Upper lobe of right lung (tissue), 1 donor: ENCODE results near the gene TBL1X. TPM values are rescaled to one million over a fixed set of nuclear protein-coding genes. Genes with fewer than 3 reads are reported as not detected.

Experiments used
- ATAC-seq: fragments of 200-7000 bp; cut with Tn5 transposase; one replicate; pipeline ENCODE4 v1.9.1; 2020; ENCODE audit warnings: mild to moderate bottlenecking, moderate library complexity
- DNase-seq: peaks from one replicate; pipeline ENCODE4 v3.0.0-alpha.2; 2020
- H3K27ac ChIP-seq: fragments of 200-600 bp; one replicate; pipeline ENCODE4 v1.8.0; 2022
- H3K27me3 ChIP-seq: fragments of 200-600 bp; one replicate; pipeline ENCODE4 v1.8.0; 2022; ENCODE audit warnings: mild to moderate bottlenecking
- H3K36me3 ChIP-seq: fragments of 200-600 bp; one replicate; pipeline ENCODE4 v1.8.0; 2022
- H3K4me1 ChIP-seq: fragments of 200-600 bp; one replicate; pipeline ENCODE4 v1.8.0; 2022
- H3K4me3 ChIP-seq: fragments of 200-600 bp; one replicate; pipeline ENCODE4 v1.8.0; 2022; ENCODE audit warnings: mild to moderate bottlenecking
- H3K9me3 ChIP-seq: fragments of 200-600 bp; one replicate; pipeline ENCODE4 v1.8.0; 2022
- CTCF ChIP-seq: fragments of 200-600 bp; IDR thresholded peaks from one replicate; pipeline ENCODE4 v1.8.0; 2022; ENCODE audit warnings: antibody characterized with exemption
- intact Hi-C: fragments of 100-400 bp; cut with DNase I; formaldehyde crosslinking; loops from one replicate; pipeline ENCODE4 v1.11.0; 2022
- total RNA-seq: library from RNA; stranded (reverse); fragmentation: NEBNext Ultra II Directional; extraction: Animal tissue kit (Norgen Biotek cat#: 25700); gene quantifications from one replicate; pipeline ENCODE4 v1.2.1, GENCODE V29; 2021
- donor health status: DM: no; HTN: yes; CAD: no; lungs with severe emphysema.

TBL1X gene
- total RNA-seq, 1 donor from 2014 or later, result 18.4 TPM

DNA sequence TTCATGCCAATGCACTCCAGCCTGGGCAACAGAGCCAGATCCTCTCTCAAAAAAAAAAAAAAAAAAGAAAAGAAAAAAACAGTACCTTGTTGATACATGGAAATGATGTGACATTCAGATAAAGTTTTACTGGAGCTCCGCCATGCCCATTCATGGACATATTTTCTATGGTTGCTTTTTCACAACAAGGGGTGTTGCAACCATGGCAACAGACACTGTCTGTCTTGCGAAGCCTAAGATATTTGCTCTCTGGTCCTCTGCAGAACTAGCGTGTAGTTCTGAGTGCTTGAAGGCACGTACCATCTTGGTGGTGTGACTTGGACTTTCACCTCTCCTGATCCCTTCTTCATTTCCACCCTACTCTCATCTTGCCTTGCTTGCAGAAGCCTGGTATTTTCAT is 53.2 kb downstream of the TBL1X start:
- Histone ChIP-seq H3K36me3 (no peaks in the 10 kb centered on the region), H3K9me3 (no peaks in the 10 kb centered on the region), H3K4me1 (no peaks in the 10 kb centered on the region), H3K4me3 (no peak overlapping the region), H3K27me3 (no peaks in the 10 kb centered on the region), H3K27ac (no peak overlapping the region)
- TF ChIP-seq CTCF, result no peak
- intact Hi-C loops, result no loop called here
- DNase-seq (no peak), ATAC-seq (no peak)

- no peak for TF ChIP-seq CTCF
- H3K27ac ChIP-seq, result no peak overlapping the region
- H3K27me3 ChIP-seq, result no peaks in the 10 kb centered on the region
- H3K4me3 ChIP-seq, result no peak overlapping the region
- ATAC-seq (no peak), DNase-seq (no peak)
- intact Hi-C loops, result no loop called here
- H3K4me1 ChIP-seq, result no peaks in the 10 kb centered on the region
- no peaks in the 10 kb centered on the region for H3K9me3 ChIP-seq
- H3K36me3 ChIP-seq, result no peaks in the 10 kb centered on the region
These were observed 54.0 kb downstream of the TBL1X start for GRCh38 chrX:9518889-9519288.

DNA sequence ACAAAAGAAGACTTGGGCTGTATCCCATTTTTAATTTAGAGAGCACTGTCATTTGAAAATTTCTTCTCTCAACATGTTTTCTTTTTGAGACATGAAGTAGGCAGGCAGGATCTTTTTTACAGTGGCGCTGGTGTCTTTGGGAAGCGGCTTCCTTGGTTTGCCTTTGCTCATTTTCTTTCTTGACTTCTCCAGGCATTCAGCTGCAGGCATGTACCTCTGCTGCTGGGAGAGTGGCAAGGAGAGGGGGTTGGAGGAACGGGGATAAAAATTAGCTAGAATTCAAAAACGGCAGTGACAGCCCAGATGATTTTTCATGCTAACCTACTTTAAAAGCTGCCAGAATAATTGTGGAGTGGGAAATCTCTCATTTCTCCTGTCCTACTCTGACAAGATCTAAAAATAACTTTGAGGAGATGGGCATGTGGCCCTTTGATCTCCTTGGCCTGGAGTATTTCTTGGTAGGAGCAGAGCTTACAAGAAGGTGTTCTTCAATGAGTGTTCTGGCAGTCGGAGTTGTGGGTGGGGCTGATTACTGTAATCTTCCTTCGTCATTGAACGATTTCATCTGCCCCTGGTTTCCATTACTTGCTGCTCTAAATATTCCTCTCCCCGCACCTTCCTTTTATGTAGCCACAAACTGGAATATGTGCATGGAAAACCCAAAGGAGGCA is 54.8 kb downstream of the TBL1X start:
- ATAC-seq (no peak), DNase-seq (no peak)
- no peak overlapping the region for H3K27ac ChIP-seq
- no peaks in the 10 kb centered on the region for H3K4me1 ChIP-seq
- H3K36me3 ChIP-seq, result no peaks in the 10 kb centered on the region
- H3K9me3 ChIP-seq, result no peaks in the 10 kb centered on the region
- intact Hi-C loops, result no loop called here
- H3K4me3 ChIP-seq, result no peak overlapping the region
- H3K27me3 ChIP-seq, result no peaks in the 10 kb centered on the region
- no peak for TF ChIP-seq CTCF

DNA sequence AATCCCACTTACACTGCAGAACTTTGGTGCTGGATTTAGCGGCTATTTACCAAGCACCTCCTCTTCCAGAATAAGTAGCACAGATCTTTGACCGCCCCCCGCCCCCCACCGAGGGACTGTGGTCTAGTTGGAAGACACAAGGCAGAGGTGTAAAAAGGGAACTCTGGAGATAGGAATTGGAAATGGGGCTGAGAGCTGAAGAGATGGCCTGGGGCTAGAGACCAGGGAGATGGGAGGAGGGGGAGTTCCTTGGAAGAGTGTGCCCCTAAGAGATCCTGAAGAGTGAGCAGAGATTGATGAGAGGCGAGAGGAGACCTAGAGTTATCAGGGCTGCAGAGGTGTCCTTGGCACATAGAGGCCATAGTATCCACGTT is 55.3 kb downstream of the TBL1X start:
- intact Hi-C loops, result no loop called here
- H3K27me3 ChIP-seq, result no peaks in the 10 kb centered on the region
- H3K36me3 ChIP-seq, result no peaks in the 10 kb centered on the region
- TF ChIP-seq CTCF, result no peak
- no peak for DNase-seq
- ATAC-seq, result no peak
- no peak overlapping the region for H3K4me3 ChIP-seq
- H3K9me3 ChIP-seq, result no peaks in the 10 kb centered on the region
- no peak overlapping the region for H3K27ac ChIP-seq
- no peaks in the 10 kb centered on the region for H3K4me1 ChIP-seq

DNA sequence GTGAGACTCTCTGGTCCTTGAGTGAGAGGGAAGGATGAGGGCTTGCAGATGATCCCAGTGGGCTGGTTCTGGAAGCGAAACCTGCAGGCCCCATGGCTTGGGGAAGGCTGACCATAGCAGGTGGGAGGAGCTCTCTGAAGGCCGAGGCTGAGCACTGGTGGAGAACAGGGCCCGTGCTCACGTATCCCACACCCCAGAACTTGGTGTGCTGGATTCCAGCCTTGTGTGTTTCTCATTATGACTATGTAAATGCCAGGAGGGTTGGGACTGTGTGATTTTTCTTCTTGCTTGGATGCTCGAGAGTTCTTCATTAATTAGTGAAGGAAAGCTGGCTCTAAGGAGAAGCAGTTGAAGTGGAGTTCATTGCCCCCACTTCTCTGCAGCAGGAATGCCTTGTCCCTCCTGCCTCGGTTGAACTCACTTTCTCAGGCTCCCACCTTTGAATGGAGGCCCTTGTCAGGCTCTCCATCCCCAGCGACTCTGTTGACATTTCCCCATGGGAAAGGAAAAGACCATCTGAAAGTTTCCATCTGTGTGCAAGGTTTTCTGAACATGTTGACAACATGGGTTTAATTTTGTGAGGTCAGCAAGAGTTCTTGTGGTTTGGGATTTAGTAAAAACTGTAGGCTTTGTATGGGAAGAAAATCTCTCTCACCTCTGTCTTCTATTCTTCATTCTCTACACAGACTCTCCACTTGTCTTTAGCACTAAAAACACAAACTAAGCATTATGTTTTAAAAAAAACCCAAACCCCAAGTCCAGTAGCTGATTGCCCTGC is 57.7 kb downstream of the TBL1X start:
- TF ChIP-seq CTCF, result no peak
- H3K27ac ChIP-seq, result no peak overlapping the region
- H3K4me1 ChIP-seq, result no peaks in the 10 kb centered on the region
- no peaks in the 10 kb centered on the region for H3K27me3 ChIP-seq
- no peak overlapping the region for H3K4me3 ChIP-seq
- H3K9me3 ChIP-seq, result no peaks in the 10 kb centered on the region
- intact Hi-C loops, result no loop called here
- DNase-seq, result no peak
- no peaks in the 10 kb centered on the region for H3K36me3 ChIP-seq
- ATAC-seq, result no peak
